Neutrophil (primary cell): ENCODE data around the gene TMEM253.

Experiments
- H3K27ac ChIP-seq: fragments of 200-600 bp; sonication (generic); 2 replicates; pipeline ENCODE4 v1.5.1; 2016; ENCODE audit warnings: mild to moderate bottlenecking, moderate library complexity
- H3K27me3 ChIP-seq: fragments of 200-600 bp; sonication (generic); 2 replicates; pipeline ENCODE4 v1.6.0; 2016; ENCODE audit warnings: mild to moderate bottlenecking
- H3K36me3 ChIP-seq: fragments of 200-600 bp; sonication (generic); 2 replicates; pipeline ENCODE4 v1.5.1; 2017
- H3K4me1 ChIP-seq, 2 experiments: fragments of 200-600 bp in 1 of 2; sonication (generic) in 1 of 2; 1 replicate in 1 of 2; 2 replicates in 1 of 2; pipeline versions ENCODE4 v1.5.1 to v1.6.1; 2013 to 2016; ENCODE audit warnings: low read depth in 1 of 2, low read length in 1 of 2, mild to moderate bottlenecking in 1 of 2, moderate library complexity in 1 of 2; ENCODE audit not compliant: control insufficient read depth in 1 of 2, insufficient read depth in 1 of 2
- H3K4me3 ChIP-seq, 2 experiments: fragments of 200-600 bp in 1 of 2; sonication (generic) in 1 of 2; 1 replicate in 1 of 2; 2 replicates in 1 of 2; pipeline ENCODE4 v1.5.1; 2013 to 2016; ENCODE audit warnings: low read depth in 1 of 2, low read length in 1 of 2, mild to moderate bottlenecking in 1 of 2, moderate library complexity in 1 of 2
- H3K9me3 ChIP-seq: fragments of 200-600 bp; sonication (generic); 2 replicates; pipeline ENCODE4 v1.5.1; 2016
- TF ChIP-seq, protein P1 (sequence below): fragments of 200-600 bp; sonication (generic); IDR thresholded peaks from 2 replicates; pipeline ENCODE4 v1.5.1; 2016; ENCODE audit warnings: antibody characterized with exemption

The TMEM253 gene

DNA sequence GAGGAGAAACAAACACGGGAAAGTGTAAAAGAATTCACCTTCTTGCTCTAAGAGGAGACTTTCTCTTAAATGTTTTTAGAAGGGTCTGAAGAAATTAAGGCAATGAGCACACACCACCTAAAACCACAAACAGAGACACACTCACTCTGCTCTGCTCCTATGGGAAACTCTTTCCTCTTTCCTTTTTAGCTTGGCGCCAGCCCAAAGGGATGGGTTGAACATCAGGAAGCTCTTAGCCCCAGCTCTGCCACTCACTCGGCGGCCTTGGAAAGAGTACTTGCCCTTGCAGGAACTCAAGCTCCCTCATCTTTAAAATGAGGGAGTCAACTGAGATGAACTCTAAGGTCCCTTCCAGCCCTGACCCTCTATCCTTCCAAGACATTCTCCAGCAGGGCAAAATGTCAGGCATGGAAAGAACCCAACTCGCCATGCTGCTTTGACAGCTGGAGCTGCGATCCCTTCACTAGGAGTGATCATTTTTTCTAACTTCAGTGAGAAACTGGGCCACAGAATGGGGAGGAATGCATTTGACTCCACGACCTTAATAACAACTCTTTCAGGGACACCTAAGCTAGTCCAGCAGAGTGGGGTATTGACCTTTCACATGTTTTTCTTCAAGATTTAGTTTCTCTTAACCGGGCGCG is 44.2 kb upstream of the TMEM253 start:
- Histone ChIP-seq H3K27ac (no peak overlapping the region), H3K4me3 (no peak overlapping the region), H3K36me3 (no peaks in the 10 kb centered on the region), H3K9me3 (no peaks in the 10 kb centered on the region), H3K4me1 (no peaks in the 10 kb centered on the region), H3K27me3 (peaks cover 17% of the 10 kb centered on the region)
- TF ChIP-seq, protein P1, sequence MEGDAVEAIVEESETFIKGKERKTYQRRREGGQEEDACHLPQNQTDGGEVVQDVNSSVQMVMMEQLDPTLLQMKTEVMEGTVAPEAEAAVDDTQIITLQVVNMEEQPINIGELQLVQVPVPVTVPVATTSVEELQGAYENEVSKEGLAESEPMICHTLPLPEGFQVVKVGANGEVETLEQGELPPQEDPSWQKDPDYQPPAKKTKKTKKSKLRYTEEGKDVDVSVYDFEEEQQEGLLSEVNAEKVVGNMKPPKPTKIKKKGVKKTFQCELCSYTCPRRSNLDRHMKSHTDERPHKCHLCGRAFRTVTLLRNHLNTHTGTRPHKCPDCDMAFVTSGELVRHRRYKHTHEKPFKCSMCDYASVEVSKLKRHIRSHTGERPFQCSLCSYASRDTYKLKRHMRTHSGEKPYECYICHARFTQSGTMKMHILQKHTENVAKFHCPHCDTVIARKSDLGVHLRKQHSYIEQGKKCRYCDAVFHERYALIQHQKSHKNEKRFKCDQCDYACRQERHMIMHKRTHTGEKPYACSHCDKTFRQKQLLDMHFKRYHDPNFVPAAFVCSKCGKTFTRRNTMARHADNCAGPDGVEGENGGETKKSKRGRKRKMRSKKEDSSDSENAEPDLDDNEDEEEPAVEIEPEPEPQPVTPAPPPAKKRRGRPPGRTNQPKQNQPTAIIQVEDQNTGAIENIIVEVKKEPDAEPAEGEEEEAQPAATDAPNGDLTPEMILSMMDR: no peak

DNA sequence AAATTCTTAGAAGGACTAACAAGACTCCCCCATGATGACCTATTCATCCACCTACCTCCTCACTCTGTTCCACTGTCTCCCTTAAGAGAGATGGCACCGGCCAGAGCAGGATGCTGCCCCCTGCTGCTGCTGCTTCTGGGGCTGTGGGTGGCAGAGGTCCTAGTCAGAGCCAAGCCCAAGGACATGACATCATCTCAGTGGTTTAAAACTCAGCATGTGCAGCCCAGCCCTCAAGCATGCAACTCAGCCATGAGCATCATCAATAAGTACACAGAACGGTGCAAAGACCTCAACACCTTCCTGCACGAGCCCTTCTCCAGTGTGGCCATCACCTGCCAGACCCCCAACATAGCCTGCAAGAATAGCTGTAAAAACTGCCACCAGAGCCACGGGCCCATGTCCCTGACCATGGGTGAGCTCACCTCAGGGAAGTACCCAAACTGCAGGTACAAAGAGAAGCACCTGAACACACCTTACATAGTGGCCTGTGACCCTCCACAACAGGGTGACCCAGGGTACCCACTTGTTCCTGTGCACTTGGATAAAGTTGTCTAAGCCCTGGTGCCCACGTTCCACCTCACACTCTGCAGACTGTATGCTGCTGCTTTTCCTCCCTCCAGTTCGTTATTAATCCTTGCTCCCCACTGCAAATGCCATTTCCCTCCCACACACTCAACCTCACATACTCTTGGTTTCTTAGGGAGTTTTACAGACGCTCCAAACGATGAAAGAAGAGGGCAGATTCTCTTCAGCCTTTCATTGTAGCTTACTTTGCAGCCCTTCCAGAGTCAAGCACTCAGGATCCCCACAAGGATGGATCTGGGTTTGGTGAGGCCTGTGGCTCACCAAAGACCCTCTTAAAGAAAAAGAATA is 42.8 kb upstream of the TMEM253 start, which contains the start of gene RNASE8:
RNASE8 (plus strand) TSS at position 20 of the 873 bp plus-strand sequence; CDS start at position 91, 71 bp downstream.
- Histone ChIP-seq H3K4me1 (no peaks in the 10 kb centered on the region), H3K9me3 (no peaks in the 10 kb centered on the region), H3K27me3 (peaks cover 30% of the 10 kb centered on the region), H3K36me3 (no peaks in the 10 kb centered on the region), H3K27ac (no peak within 1 kb of the TSS), H3K4me3 (no peak within 1 kb of the TSS)
- TF ChIP-seq, protein P1: no peak

DNA sequence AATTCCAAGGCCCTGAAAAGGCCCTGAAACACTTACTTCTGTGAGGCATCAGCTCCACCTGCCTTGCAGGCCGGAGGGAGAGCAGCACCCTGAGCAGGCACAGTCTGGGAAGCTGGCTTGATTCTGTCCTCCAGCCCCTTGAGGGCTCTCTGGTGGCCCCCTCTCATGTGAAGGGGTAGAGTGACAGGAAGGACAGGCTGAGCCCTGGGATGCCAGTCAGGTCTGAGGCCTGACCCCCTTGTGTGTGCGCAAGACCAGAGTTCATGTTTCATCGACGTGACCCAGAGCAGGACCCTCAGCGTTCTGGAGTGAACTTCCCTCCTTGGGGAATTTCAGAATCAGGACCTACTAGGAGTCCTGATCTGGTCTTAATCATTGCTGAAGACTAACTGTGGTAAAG is 42.0 kb upstream of the TMEM253 start:
- Histone ChIP-seq H3K4me1 (no peaks in the 10 kb centered on the region), H3K27me3 (peaks cover 39% of the 10 kb centered on the region), H3K9me3 (no peaks in the 10 kb centered on the region), H3K36me3 (no peaks in the 10 kb centered on the region), H3K4me3 (no peak overlapping the region), H3K27ac (no peak overlapping the region)
- TF ChIP-seq, protein P1: no peak

DNA sequence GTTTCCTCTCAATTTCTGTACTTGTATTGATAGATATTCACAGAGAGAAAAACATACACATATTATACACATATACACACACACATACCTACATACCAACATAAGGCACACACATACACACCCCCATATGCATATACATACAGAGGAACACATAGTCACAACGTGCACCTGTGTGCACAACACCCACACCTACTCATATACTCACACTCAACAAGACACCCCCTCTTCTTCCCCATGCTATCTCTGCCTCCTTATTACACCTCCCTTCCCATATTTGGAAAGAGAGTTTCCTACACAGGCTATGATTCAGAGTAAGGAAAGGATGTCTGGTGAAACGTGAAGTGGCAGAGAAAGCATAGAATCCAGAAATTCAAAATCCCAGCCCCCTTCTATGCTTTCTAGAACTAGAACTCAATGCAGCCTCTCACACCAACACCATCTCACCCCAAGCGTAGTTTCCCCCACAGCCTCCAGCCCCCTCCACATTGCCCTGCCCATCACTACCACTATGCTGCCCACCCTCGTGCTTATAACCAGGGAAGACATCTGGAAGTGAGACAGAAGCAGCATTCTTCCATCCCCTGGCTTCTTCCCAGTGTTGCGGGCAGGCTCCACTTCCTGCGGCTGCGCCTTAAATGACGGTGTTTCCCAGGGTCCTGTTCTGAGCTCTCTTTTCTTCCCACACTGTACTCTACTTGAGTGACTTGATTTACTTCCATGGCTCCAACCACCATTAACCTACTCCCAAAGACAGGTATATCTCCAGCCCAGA is 40.8 kb upstream of the TMEM253 start:
- Histone ChIP-seq H3K27me3 (peaks cover 50% of the 10 kb centered on the region), H3K9me3 (no peaks in the 10 kb centered on the region), H3K4me3 (no peak overlapping the region), H3K4me1 (no peaks in the 10 kb centered on the region), H3K36me3 (no peaks in the 10 kb centered on the region), H3K27ac (no peak overlapping the region)
- TF ChIP-seq, protein P1: no peak

DNA sequence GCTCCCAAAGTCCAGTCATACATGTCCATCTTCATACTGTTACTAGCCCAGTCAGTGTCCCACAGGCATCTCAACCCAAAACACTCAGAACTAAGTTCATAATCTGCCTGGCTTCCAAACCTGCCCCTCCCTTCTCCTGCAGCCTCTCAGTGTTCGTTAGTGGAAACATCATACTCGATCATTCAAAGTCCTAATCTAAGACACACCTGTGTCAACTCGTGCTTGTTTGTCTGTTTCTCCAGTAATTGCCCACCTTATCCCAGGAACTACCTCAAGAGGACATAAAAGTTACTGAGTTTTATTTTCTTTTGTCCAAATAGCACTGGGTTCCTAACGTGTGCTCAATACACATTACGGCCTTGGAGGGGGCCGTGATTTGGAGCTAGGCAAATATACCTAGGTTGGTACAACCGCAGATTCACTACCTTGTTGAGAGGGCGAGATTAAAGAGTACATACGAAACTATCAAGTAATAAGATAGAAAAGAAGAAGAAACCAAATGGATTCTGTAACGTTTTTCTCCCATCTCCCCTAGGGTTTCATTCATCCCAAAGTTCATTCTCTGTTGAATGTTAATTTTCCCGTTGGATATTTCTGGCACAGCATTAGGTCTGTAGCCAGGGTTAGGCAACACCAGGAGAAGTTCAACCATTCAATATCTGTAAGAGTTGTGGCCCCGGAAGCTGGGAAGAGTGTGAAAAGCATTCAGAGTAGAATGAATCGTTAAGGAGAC is 40.1 kb upstream of the TMEM253 start:
- H3K9me3 ChIP-seq: no peaks in the 10 kb centered on the region
- no peaks in the 10 kb centered on the region for H3K36me3 ChIP-seq
- no peak overlapping the region for H3K27ac ChIP-seq
- peaks cover 57% of the 10 kb centered on the region for H3K27me3 ChIP-seq
- TF ChIP-seq, protein P1: no peak
- no peak overlapping the region for H3K4me3 ChIP-seq
- no peaks in the 10 kb centered on the region for H3K4me1 ChIP-seq
